H1 (cell line): ENCODE measurements around the gene FAM162A. TPM values are rescaled to one million over a fixed set of nuclear protein-coding genes. Genes with fewer than 3 reads are reported as not detected.

Source experiments
- CREB1 ChIP-seq: IDR thresholded peaks from 2 replicates; pipeline ENCODE4 v1.6.1; 2012; ENCODE audit warnings: inconsistent platforms
- EP300 ChIP-seq, 2 experiments: IDR thresholded peaks; 1 replicate in 1 of 2; 2 replicates in 1 of 2; pipeline ENCODE4 v1.6.1; 2011 to 2012; ENCODE audit warnings: low read depth in 2 of 2, low read length in 2 of 2, mild to moderate bottlenecking in 2 of 2, borderline replicate concordance in 1 of 2, inconsistent platforms in 1 of 2, moderate library complexity in 1 of 2
- KDM5A ChIP-seq: fragments of 200-600 bp; IDR thresholded peaks from 2 replicates; pipeline ENCODE4 v1.7.1; 2012; ENCODE audit warnings: mild to moderate bottlenecking, low read length, inconsistent platforms, mixed read lengths
- RBBP5 ChIP-seq: IDR thresholded peaks from 2 replicates; pipeline ENCODE4 v1.7.1; 2012; ENCODE audit warnings: low read depth, mild to moderate bottlenecking, inconsistent platforms, low read length, moderate library complexity, borderline replicate concordance
- polyA plus RNA-seq, 7 experiments: library from polyadenylated mRNA; depleted of rRNA in 3 of 7; stranded (reverse) in 5 of 7; unstranded in 2 of 7; fragments of >200 nt in 5 of 7; fragments of 200-250 nt in 2 of 7; gene quantifications; 1 replicate in 5 of 7; 2 replicates in 1 of 7; 4 replicates in 1 of 7; pipeline versions ENCODE4 v1.2.1 to v1.2.3, GENCODE V29; 2011 to 2013; ENCODE audit warnings: missing spikeins in 2 of 7, mixed read lengths in 2 of 7
- total RNA-seq: library from RNA; stranded (reverse); fragmentation: NEBNext Ultra II Directional; extraction: Animal tissue kit (Norgen Biotek cat#: 25700); gene quantifications from 2 replicates; pipeline ENCODE4 v1.2.1, GENCODE V29; 2021

FAM162A gene
- total and polyA plus RNA-seq, 2 of the 8 experiments (the other 6 are each of a cell fraction or from before 2014, with no cell fraction given) = 38.2 to 59.7 TPM

DNA sequence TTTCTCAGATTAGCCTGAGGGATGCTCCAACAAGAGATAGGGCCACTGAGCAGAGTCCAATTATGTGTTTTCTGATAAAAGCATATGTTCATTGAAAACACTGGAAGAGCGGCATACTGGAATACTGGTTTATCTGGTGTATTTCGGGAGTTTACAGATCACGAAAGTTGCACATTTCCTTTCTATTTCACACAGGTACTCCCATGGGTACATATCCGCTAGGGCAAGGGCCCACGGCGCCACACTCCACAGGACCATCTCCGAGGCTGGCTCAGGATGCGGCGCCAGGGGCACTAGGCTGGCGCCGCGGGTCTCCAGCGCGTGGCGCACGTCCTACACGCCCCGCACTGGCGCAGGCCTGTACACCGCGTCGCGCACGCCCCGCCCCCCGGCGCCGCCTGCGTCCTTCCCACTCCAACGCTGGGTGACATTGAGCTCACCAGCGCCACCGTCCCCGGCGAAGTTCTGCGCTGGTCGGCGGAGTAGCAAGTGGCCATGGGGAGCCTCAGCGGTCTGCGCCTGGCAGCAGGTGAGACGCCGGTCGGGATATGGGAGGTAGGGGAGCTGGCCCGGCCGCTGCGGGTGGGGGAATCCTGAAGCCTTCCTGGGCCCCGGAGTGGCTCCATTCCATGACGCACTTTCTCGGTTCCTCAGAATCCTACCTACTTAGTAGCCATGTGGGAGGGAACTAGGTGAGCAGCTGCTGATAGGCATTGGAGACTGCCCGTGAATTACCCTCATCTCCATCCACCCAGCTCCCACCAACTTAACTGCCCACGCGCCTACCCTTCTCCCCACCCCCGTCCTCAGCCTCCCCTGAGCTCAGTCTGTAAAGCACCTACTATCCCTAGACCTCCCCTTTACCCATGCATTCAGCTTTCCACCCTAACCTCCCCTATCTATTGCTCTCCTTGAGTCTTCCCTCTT, at the start of gene FAM162A (continued):
- TF ChIP-seq EP300 (IDR thresholded peaks at IDR 0.05; ENCODE audit: borderline replicate concordance in 1 of 2, low read depth in 2 of 2, low read length in 2 of 2) = no peak
- peak; percentile 85; the same call in 1 of the 2 replicates for TF ChIP-seq RBBP5
- TF ChIP-seq CREB1 = peak; percentile 93
- no peak for TF ChIP-seq KDM5A
- TF ChIP-seq, all 59 proteins: peak for 18
